ENCODE measurements around the gene EFNA5.

EFNA5 gene

DNA sequence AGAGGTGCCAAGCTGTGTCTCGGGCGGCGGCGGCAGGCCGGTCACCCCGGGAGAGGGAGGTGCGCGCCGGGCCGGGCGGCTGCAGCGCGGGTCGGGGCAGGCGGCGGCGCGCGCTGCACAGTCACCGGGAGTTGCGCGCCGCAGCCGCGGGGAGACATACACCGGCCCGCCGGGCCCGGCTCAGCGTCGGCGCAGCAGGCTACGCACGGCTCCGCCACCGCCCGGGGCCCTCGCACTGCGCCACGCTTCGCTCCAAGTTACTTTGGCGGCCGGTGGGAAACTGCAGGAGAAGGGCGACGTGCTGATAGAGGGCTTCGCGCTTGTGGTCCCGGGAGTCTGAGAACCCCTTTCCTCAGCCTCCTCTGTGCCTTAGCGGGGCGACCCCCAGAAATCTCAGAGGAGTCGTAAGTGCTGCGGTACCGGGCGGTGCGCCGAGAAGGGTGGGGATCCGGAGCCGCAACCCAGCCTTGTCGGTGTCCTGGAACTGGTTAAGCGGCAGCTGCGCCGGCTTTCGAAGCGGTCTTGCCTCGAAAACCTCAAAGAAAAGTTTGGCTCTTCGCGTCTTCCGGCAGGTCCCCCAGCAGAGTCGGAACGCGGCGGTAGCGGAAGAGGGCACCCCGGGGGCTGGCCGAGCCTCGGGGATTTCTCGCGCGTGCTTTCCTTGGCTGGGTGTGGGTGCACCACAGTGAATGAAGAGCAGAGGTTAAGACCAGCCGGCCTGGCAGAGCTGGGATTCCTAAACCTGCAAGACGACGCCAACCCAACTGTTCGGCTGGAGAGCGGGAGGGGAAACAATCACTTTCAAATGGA is at the start of gene EFNA5:
Gene EFNA5, minus strand, starts transcription at position 6 of the 810 bp plus-strand sequence.
- no peak for DNase-seq (ENCODE audit: low read depth, low spot score)

DNA sequence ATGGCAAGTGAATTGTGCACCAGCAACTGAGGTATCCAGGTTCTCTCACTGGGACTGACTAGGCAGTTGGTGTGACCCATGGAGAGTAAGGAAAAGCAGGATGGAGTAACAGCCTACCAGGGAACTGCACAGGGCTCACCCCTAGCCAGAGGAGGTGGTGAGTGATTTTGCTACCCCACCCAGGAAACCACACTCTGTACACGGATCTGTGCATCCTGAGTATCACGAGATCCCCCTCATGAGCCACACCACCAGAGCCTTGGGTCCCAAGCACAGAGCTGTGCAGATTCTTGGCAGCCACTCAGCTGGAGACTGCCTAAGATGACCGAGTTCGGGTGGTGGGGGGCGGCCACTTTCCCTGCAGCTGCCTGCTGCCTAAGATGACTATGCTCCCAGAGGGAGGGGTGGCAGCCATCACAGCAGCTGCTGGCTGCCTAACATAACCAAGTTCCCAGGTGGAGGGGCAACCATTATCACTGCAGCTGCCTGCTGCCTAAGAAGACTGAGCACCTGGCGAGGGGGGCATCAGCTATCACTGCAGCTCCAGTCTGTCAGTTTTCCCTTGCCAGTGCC is 48.4 kb upstream of the EFNA5 start:
- no peak for DNase-seq (ENCODE audit: low read depth, low spot score)

DNA sequence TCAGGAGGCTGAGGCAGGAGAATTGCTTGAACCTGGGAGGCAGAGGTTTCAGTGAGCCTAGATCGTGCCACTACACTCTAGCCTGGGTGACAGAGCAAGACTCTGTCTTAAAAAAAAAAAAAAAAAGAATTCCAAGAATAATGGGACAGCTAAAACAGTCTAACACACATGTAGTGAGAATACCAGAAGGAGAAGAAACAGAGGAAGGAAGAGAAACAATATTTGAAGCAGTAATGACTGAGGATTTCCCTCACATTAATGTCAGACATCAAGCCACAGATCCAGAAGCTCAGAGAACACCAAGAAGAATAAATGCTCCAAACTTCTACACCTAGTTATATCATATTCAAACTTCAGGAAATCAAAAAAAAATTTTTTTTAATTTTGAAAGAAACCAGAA is 47.1 kb upstream of the EFNA5 start:
- DNase-seq (ENCODE audit: low read depth, low spot score) = no peak

DNA sequence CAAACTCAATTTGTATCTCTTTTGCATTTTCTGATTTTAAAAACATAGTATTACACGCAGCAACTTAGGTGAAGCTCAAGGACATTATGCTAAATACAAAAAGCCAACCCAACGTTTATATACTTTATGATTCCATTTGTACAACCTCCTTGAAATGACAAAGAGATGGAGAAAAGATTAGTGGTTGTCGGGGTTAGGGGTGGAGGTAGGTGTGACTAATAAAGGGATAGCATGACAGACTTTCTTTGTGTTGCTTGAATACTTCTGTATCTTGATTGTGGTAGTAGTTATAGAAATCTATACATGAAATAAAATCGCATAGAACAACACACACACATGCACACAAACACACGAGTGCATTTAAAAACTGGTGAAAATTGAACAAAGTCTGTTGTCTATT is 42.5 kb upstream of the EFNA5 start:
- DNase-seq (ENCODE audit: low read depth, low spot score) = no peak

DNA sequence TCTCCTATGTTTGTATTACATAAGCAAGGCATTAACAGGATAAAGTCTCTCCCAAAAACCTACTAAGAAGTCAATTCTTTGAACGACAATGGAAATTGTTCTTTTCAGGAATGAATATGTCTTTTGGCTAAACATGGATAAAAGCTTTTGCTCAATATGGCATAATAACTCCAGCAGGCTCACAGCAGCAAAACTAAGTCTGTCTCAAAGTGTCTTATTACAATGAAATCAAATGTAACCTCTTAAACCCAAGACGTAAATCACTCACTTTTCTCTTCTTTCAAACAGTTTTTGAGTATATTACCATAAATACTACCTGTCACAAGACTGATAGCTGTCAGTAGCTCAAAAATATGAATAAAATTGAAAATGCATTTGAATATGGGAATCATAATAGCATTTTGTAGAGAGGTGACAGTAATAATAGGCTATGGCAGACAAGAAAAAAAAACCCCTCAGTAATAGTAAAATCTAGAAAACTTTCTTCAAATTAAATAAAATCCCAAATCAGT is 41.7 kb upstream of the EFNA5 start:
- no peak for DNase-seq (ENCODE audit: low read depth, low spot score)

DNA sequence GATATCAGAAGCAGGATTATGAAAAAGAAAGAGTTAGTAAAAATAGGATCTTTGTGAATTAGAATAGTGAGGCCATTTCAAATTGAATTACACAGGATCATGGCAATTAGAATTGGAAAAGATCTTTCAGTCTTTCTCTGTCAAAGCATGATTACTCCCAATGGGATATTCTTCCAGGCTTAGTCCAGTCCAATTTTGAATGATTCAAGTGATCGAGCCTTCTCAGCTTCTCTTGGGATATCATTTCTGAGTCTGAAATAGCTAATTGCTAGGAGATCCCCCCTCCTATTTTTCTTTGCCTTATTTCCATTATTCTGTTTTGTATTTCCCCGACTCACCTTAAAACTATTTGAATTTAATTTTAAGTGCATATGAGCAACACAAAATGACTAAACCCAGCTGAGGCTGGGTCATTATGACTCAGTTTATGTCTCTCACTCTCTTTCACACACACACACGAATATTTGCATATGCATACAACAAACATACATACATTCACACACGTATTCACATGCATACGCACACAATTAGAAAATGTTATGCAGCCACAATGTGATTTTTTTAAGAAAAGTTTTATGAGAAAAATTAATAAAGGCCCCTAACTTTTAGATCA is 34.8 kb upstream of the EFNA5 start:
- DNase-seq (ENCODE audit: low read depth, low spot score) = no peak

DNA sequence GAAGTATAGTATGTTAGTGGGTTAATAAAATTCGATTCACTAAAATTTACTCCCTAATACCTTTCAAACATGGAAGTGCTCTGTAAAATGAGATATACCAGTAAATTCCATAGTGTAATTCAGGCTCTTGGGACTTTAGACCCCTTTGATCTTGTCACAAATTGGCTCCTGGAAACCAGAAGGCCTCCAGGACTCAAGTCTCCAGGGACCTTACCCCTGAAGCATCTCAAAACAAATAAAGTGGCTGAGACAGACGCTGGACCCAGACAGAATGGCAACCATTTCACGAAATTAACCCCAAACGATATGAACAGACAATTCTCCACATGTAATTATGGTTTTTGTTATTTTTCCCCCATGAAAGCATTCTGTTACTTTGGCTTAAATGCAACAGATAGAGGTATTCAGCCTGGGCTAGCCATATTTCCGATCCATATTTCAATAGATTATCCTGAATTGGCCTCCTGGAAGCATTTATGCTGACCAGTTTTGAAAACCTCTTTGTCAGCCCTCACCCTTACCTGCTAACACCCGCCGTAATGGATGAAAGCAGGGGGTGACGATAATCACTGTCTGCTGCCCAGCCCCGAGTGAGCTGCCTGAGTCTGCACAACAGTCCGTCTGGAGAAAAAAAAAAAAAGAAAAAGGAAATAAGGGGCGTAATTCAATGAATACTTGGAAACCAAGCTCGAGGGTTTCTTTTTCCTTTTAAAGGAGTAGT is 34.1 kb upstream of the EFNA5 start:
- DNase-seq (ENCODE audit: low read depth, low spot score) = no peak

DNA sequence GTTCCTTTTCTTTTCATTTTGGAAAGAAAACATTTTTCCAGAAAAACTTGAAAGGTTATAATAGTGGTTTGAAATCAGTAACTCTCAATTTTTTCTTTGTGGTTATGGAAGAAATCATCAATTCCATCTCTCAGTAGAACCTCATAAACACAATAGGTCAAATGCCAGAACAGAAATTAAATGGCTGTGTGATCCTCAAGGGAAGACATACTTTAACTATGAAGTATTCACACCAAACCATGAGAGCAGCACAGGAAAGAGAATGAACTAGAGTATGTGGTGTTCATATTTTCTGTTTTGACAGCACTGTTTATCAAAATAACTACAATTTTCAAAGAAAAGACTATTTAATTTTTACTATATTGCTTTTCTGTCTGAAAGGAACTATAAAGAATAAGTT is 29.7 kb upstream of the EFNA5 start:
- no peak for DNase-seq (ENCODE audit: low read depth, low spot score)

DNA sequence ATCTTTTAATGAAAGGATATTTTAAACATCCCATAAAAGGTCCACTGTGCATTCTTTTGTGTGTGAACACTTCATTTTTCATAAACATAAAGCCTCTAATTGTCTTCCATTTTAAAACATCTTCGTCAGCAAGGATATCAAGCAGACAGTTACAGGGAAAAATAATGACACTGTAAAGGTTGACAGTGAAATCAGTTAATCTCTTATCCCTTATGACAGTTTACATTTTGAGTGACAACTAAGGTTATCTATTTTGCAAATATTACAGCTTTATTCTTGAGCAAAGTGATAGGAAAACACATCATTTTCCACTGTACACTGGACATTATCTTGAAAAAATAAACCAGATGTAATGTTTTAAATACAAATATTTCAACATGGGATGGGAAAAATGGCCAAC is 28.7 kb upstream of the EFNA5 start:
- no peak for DNase-seq (ENCODE audit: low read depth, low spot score)

DNA sequence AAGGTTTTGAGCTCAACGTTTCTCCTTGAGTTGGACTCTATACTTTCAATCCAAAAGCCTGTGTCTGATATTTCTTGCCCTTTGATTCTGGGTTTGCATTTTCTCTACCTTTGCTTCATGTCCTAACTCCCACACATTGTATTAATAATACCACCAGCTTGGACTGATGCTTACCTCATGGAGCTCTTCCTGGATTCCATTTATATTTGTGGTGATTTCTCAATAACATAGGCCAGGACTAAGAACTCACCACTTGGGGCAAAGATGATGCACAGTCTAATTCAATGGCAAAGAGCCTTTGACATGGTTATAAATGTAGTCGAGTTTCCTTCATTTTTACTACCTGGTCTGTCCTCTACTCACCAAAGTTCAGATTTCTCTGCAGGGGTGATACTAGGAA is 27.5 kb upstream of the EFNA5 start:
- no peak for DNase-seq (ENCODE audit: low read depth, low spot score)

DNA sequence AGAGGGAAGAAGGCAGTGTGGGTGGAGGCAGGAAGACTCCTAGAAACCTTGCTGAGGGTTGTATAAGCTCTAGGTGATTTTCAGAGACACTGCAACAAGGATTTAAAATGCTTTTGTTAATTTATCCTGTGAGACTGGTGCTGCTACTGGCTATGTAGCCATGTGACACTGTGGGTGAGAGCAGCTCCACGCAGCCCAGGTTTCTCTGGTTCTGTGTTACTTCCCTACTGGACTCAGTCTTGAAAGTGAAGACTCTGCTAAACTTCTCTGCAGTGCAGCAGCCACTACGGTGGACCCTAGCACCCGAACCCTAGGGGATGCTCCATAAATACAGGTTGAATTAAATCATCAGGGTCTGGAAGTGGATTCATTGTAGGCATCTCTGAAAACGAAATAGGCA is 25.8 kb upstream of the EFNA5 start:
- no peak for DNase-seq (ENCODE audit: low read depth, low spot score)

DNA sequence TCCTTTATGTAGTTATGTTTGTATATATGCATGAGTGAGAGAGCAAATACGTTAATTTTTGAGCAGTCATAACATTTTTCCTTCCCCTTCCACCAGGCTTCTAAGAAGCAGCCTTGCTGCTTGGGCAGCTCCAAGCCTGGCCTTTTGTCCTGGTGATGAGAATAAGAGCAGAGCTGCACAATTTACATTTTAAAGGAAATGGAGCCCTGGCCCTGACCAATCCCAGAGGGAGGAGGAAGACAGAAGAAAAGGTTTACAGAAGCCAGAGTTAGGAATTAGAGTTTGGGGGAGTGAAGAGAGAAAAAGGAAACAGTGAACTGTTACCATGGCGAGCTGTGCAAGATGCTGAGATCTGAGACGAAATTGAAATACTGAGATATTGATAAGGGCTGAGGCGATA is 25.3 kb upstream of the EFNA5 start:
- DNase-seq (ENCODE audit: low read depth, low spot score) = no peak

DNA sequence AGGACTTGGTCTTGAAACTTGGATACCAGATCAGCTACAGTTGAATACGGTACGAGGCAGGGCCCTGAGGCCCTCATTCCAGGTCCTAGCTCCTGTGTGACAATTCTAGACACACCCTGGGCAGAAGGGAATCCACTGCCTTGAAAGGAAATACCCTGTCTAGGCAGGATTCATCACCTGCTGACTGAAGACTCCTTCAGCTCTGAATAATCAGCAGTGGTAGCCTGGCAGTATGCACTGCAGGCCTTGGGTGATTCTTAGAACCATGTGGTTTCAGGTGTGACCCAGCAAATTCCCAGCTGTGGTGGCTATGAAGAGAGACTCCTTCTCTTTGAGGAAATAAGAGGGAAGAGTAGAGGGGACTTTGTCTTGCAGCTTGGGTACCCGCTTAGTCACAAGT is 17.2 kb upstream of the EFNA5 start:
- no peak for DNase-seq (ENCODE audit: low read depth, low spot score)

DNA sequence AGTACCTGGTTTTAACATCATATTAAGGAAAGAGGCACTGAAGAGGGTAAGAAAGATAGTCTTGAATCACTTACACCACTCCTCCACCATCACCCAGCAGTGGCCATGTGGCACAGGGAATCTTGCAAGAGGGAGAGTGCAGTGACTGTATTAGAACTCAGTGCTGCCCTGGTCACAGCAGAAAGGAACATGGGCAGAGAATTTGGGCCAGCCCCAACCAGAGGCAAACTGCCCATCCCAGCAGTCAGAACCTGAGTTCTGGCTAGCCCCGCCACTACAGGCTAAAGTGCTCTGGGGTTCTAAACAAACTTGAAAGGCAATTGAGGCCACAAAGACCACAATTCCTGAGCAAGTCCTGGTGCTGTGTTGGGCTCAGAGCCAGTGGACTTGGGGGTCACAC is 16.7 kb upstream of the EFNA5 start:
- DNase-seq (ENCODE audit: low read depth, low spot score) = no peak

DNA sequence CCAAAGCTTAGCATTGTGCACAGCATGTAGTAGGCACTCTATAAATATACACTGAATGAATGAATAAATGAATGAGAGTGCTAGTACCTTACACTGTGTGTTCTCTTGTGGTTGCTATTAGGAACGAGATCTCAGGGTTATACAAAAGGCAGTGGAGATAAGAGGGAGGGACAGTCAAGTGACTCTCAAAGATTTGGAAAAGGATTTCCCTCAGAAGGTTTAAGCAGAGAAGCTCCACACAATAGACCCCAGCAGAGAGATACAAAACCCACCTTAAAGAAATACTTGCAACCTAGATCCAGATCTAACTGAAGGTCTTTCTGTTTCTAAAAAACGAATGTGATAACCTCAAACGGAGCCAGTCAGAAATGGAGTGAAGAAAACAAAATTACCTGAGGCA is 11.8 kb upstream of the EFNA5 start:
- DNase-seq (ENCODE audit: low read depth, low spot score) = no peak

DNA sequence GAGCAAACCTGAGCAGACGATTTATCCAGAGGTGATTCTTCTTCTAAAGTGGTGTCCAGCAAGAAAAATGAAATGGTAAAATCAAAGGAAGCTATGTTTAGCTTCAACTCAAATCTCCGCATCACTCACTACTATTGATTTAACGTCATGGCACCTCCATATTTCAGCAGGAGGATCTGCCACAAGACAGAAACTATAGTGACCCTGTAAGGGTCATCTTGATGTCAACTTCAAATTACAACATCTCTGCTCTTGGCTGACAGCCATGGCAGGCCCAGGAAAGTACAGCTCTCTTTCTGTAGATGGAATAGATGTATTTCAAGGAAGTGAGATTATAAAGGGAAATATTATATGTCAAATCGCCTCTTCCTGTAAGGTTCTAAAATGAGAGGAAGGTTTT is 10.1 kb upstream of the EFNA5 start:
- no peak for DNase-seq (ENCODE audit: low read depth, low spot score)

DNA sequence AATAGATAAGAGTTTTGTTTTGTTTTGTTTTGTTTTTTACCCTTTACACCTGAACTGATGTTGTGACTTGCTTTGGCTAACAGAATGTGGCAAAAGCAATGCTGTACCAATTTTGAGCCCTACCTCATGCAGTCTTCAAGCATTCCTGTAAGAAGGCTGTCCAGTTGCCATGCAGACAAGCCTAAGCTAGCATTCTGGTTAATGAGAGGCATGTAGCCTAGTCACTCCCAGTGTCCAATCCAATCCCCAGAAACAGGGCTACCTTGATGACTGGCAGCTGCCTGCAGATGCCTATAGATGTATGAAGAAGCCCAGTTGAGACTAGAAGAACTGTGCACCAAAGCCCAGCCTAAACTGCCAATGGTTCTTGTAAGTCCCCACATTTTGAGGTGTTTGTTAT is 9.4 kb upstream of the EFNA5 start:
- no peak for DNase-seq (ENCODE audit: low read depth, low spot score)

DNA sequence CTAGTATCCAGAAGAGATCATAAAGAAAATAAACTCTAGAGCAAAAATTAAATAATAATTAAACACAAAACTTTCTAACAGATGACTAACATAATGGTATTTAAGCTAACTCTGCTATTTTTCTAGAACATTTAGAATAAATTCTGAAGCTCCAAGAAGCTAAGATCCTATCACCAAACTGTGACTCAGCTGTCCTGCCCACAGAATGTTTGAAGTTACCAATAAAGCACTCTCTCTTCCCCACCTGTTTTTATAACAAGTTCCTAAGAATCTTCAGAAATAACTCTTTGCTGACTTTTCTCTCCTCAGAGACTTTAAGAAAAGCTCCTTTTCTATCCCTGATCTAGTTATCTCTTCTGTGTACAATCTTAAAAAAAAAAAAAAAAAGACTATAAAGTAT is 6.0 kb upstream of the EFNA5 start:
- no peak for DNase-seq (ENCODE audit: low read depth, low spot score)

DNA sequence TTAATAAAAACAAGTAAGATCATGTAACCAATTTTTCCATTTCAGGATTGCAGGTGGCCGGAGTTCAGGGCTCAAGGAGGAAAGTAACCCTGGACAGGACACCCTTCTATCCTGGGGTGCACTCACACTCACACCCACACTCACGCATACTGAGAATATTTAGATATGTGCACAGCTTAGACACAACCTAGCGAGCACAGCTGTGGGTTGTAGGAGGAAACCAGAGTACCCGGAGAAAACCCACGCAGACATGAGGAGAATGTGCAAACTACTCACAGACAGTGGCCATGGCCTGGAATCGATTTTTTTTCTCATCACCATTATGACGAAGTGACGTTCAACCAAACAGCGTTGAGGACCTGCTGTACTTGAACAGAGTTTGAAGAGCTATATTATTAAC is 4.5 kb upstream of the EFNA5 start:
- no peak for DNase-seq (ENCODE audit: low read depth, low spot score)

DNA sequence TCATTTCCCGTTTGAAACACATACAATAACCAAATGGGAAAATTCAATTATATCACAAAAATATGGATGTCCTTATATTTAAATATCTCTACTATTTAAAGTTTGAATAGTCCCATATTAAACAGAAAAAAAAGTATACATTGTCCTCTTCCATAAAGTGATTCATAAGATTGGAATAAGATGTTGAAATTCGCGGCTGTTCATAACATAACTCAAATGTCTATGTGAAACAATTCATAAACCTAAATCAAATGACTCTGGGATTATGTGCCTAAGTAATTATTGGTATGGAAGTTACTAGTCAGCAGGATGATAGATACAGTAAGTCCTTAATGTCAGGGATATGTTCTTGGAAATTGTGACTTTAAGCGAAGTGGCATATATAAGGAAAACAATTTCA is 3.9 kb upstream of the EFNA5 start:
- DNase-seq (ENCODE audit: low read depth, low spot score) = no peak

DNA sequence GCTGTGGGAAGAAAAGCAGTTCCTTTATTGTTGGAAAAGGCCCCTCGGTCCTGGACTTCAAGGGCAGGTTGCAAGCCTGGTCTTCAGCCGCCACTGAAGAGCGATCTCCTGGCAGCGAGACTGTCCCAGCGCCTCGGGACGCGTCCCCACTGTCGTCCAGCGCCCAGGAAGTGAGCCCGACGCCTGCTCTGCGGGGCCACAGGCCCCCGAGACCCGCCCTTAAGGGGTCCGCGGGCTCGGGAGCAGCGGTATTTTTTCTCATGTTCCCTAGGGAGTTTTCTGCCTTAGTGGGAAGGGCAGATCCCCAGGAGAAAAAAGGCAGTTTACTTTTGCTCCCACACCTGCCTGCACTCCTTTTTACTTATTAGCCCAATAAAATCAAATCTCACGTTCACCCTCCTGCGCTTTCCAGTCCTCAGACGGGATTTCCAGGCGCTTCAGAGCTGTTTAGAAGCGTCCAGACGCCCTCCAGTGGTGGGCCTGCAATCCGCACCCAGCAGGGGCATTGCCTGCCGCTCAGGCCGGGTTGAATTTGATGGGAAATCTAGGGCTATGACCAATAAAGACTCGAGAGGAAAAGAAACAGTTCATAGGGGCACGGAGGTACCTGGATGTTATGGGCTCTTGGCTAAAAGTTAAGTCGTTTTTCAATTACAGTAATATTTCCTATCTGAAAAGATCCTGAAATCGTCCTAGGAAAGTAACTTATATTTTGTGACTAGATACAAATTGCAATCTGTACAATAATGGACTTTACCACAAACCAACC is 2.8 kb upstream of the EFNA5 start:
- DNase-seq (ENCODE audit: low read depth, low spot score) = no peak

DNA sequence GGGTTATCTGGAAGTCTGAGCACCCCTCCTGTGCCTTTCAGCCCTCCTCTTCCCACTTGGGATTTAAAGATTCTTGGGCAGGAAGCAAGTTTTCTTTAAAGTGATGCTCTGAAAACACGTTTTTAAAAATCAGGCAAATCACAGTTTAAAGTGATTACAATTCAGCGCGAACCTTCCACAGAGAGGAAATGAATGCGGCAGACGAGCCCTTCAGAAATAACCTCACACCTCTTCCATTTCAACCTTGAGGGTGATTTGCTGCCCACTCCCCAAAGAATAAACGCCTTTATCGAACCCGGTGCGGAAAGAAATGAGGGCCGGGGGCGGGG is 2.3 kb upstream of the EFNA5 start:
- DNase-seq (ENCODE audit: low read depth, low spot score) = no peak
